HEK293T (cell line): ENCODE measurements around the gene NTSR1.
"Not testable (repeated sequence)": the region's sequence is repeated elsewhere in the genome, so short reads cannot be mapped to it uniquely, and the experiment has no call there.

Experiments
- CTCF ChIA-PET: fragments of 350-600 bp; formaldehyde crosslinking; extraction: SDS; loops from one replicate; lab custom pipeline; 2021; ENCODE audit warnings: antibody characterized with exemption, inconsistent platforms; lab: Yijun Ruan, JAX
- POLR2A ChIA-PET: fragments of 350-600 bp; formaldehyde crosslinking; extraction: SDS; loops from one replicate; lab custom pipeline; 2020; ENCODE audit warnings: antibody characterized with exemption, inconsistent platforms; lab: Yijun Ruan, JAX
- DNase-seq: peaks from one replicate; pipeline ENCODE4 v3.0.0; 2012; ENCODE audit warnings: mixed read lengths; ENCODE audit errors: extremely low spot score
- ARNT ChIP-seq: fragments of 450-650 bp; IDR thresholded peaks from 2 replicates; pipeline ENCODE4 v1.6.1; 2017; ENCODE audit warnings: mild to moderate bottlenecking
- BHLHE40 ChIP-seq: fragments of 450-650 bp; IDR thresholded peaks from 2 replicates; pipeline ENCODE4 v1.6.1; 2016; ENCODE audit warnings: mild to moderate bottlenecking, moderate library complexity, borderline replicate concordance
- CTBP1 ChIP-seq: fragments of 450-650 bp; IDR thresholded peaks from 2 replicates; pipeline ENCODE4 v1.6.1; 2016; ENCODE audit warnings: borderline replicate concordance
- ELF4 ChIP-seq: fragments of 450-650 bp; IDR thresholded peaks from 2 replicates; pipeline ENCODE4 v1.6.1; 2017; ENCODE audit warnings: antibody characterized with exemption
- FOXA1 ChIP-seq: fragments of 450-650 bp; IDR thresholded peaks from 2 replicates; pipeline ENCODE4 v1.6.1; 2016; ENCODE audit warnings: mild to moderate bottlenecking
- FOXK2 ChIP-seq: fragments of 450-650 bp; IDR thresholded peaks from 2 replicates; pipeline ENCODE4 v1.6.1; 2016; ENCODE audit warnings: mild to moderate bottlenecking
- FOXM1 ChIP-seq: fragments of 450-650 bp; IDR thresholded peaks from 2 replicates; pipeline ENCODE4 v1.6.1; 2017; ENCODE audit warnings: mild to moderate bottlenecking, borderline replicate concordance
- HDGF ChIP-seq: fragments of 450-650 bp; IDR thresholded peaks from 2 replicates; pipeline ENCODE4 v1.6.1; 2017; ENCODE audit warnings: antibody characterized with exemption, borderline replicate concordance
- L3MBTL2 ChIP-seq: fragments of 450-650 bp; conservative IDR thresholded peaks from 2 replicates; pipeline ENCODE4 v1.6.1; 2016; ENCODE audit warnings: mild to moderate bottlenecking
- LEF1 ChIP-seq: fragments of 450-650 bp; IDR thresholded peaks from 2 replicates; pipeline ENCODE4 v1.6.1; 2017; ENCODE audit warnings: mild to moderate bottlenecking, borderline replicate concordance
- NFRKB ChIP-seq: fragments of 450-650 bp; IDR thresholded peaks from 2 replicates; pipeline ENCODE4 v1.6.1; 2016; ENCODE audit warnings: mild to moderate bottlenecking, moderate library complexity
- PKNOX1 ChIP-seq: fragments of 450-650 bp; IDR thresholded peaks from 2 replicates; pipeline ENCODE4 v1.6.1; 2016
- SP1 ChIP-seq: fragments of 450-650 bp; IDR thresholded peaks from 2 replicates; pipeline ENCODE4 v1.6.1; 2017
- SUZ12 ChIP-seq: fragments of 450-650 bp; IDR thresholded peaks from 2 replicates; pipeline ENCODE4 v1.6.1; 2016; ENCODE audit warnings: mild to moderate bottlenecking
- TARDBP ChIP-seq: fragments of 450-650 bp; IDR thresholded peaks from 2 replicates; pipeline ENCODE4 v1.6.1; 2016
- ZNF384 ChIP-seq: fragments of 450-650 bp; IDR thresholded peaks from 2 replicates; pipeline ENCODE4 v1.6.1; 2016

The NTSR1 gene

GRCh38 chr20:62682912-62683517, 25.6 kb upstream of the NTSR1 start:
- ChIA-PET POLR2A (no interaction called here), CTCF (no interaction called here)
- TF ChIP-seq NFRKB (no peak), SP1 (no peak), FOXA1 (no peak), PKNOX1 (no peak), SUZ12 (no peak)
- no peak for DNase-seq

DNA sequence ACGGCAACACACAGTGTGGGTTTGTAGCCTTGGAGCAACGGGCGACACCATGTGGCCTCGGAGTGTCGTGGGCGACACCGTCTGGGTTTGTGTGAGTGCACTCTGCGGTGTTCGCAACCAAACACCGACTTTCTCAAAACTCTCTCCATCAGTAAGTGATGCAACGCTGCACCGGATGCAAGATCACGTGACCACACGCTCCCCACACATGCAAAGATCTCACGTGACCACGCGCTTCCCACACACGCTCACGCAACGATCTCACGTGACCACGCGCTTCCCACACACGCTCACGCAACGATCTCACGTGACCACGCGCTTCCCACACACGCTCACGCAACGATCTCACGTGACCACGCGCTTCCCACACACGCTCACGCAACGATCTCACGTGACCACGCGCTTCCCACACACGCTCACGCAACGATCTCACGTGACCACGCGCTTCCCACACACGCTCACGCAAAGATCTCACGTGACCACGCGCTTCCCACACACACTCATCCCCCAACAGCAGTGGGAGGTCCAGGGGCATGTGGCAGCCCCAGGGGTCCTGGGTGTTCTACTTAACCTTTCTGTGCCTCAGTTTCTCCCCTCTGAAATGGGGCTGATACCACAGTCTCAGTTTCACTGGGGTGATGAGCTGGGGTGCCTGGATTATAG, 24.8 kb upstream of the NTSR1 start:
- CTCF ChIA-PET, DNase-seq, POLR2A ChIA-PET: not testable (repeated sequence)

DNA sequence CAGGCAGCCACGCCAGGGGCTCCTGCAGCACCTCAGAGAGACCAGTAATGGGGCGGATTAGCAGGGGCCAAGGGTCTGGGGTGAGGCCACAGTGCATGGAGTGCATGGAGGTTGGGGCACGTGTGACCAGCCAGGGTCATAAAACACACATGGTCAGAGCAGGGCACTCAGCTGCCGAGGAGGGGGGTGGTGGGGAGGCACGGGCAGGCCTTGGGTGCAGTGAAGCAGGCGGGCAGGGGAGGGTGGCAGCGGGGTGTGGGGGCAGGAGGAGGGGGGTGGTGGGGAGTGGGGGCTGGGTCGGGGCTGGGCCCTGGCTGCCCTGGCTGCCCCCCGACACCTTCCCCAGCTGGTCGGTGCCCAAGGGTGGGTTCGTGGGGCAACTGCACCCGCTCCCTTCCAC, 23.7 kb upstream of the NTSR1 start:
- ChIA-PET CTCF (no interaction called here), POLR2A (no interaction called here)
- DNase-seq = no peak
- TF ChIP-seq ZNF384 = no peak
- TF ChIP-seq ARNT = no peak
- TF ChIP-seq LEF1 = no peak
- no peak for TF ChIP-seq SUZ12
- no peak for TF ChIP-seq FOXM1

DNA sequence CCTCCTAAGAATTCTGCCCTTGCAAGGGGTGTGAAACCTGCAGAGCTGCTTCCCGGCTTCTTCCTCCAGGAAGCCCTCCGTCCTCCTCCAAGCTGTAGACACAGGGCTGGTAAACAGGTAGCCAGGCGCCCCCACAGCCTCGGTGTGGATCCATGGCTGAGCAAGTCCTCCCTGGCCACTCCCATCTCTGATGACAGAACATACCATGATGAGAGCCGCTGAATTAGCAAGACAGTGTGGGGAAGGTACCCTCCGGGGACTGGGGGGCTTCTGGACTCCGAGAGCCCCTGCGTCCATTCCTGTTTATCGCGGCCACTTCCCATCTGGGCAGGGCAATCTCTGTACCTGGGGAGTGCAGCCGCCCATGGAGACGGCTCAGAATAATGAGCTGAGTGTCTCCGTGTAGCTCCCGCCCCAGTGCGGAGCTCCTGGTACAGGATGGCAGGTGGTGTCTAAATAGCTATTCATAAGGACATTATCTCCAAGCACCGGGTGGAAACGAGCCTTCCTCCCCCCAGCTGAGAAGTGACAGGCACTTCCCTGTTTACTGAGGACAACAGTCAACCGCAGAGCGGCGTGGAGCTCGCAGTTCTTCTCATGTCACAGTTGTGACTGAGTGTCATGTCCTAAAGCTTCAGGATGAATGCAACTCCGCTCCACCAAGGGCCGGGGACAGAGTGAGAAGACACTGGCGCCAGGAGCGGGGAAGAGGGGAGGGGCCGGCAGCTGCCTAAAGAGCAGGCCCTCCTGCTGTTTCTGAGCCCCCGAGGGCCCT, 22.7 kb upstream of the NTSR1 start:
- POLR2A ChIA-PET = interaction anchor here (1.1 to 1.2 kb wide), 3 partner anchors 44 to 110 kb away, joined by 5 to 6 read pairs (median 5); partner anchors contain the start of genes MRGBP and SLCO4A1

GRCh38 chr20:62686869-62687830, 21.5 kb upstream of the NTSR1 start:
- DNase-seq = no peak
- TF ChIP-seq BHLHE40 = no peak
- no peak for TF ChIP-seq FOXK2
- no peak for TF ChIP-seq ZNF384
- no peak for TF ChIP-seq PKNOX1
- TF ChIP-seq SUZ12 = no peak
- TF ChIP-seq FOXA1 = no peak
- no peak for TF ChIP-seq LEF1
- TF ChIP-seq L3MBTL2 = no peak
- no peak for TF ChIP-seq CTBP1
- TF ChIP-seq NFRKB = no peak
- no peak for TF ChIP-seq SP1
- ChIA-PET POLR2A (interaction anchor here (1.1 to 1.2 kb wide), 2 partner anchors 45 to 64 kb away, joined by 5 to 6 read pairs; partner anchors contain the start of gene SLCO4A1), CTCF (interaction anchor here (1.3 kb wide), 1 partner anchor 13 kb away, joined by 4 read pairs; no protein-coding TSS in a partner anchor)

More for the DNA sequence above, 22.7 kb upstream of the NTSR1 start:
- CTCF ChIA-PET = interaction anchor here (0.6 to 1.3 kb wide), 3 partner anchors 12 to 137 kb away, joined by 3 to 4 read pairs (median 4); no protein-coding TSS in a partner anchor
- no peak for TF ChIP-seq LEF1
- no peak for TF ChIP-seq L3MBTL2
- no peak for TF ChIP-seq FOXA1
- no peak for TF ChIP-seq CTBP1
- TF ChIP-seq FOXK2 = no peak
- no peak for TF ChIP-seq TARDBP
- no peak for TF ChIP-seq HDGF
- TF ChIP-seq SP1 = no peak
- TF ChIP-seq NFRKB = no peak
- TF ChIP-seq ELF4 = no peak
- no peak for DNase-seq

- TF ChIP-seq ZNF384 (no peak), NFRKB (no peak), SP1 (no peak), HDGF (no peak), L3MBTL2 (no peak), CTBP1 (no peak), ELF4 (no peak), ARNT (no peak), FOXK2 (no peak), FOXM1 (no peak), BHLHE40 (no peak), TARDBP (no peak), LEF1 (no peak)
- no peak for DNase-seq
- ChIA-PET POLR2A (no interaction called here), CTCF (no interaction called here)
Measured at GRCh38 chr20:62688083-62688482, 20.6 kb upstream of the NTSR1 start.
